ENCODE results near the gene TAAR6. TPM values are rescaled to one million over a fixed set of nuclear protein-coding genes. Genes with fewer than 3 reads are reported as not detected.
"Not testable (repeated sequence)": the region's sequence is repeated elsewhere in the genome, so short reads cannot be mapped to it uniquely, and the experiment has no call there.

Gene TAAR6
- total RNA-seq, 2 experiments from 2014 or later = not detected

DNA sequence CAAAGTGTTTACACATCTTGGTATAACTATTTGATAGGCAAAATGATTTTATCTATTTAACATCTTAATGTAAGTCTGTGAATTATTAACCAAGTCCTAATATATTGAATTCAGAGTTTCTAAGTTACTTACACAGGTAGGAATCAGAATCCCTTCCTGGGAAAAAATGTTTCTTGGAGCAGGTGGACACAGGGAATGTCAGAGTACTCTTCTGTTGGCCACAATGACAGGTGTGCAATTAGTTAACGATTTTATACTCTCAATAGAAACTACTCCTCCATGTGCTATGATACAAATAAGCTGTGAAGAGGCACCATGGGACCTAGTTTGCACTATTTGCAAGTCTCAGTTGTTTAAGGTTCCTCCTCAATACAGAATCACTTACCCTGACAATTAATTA is 20.2 kb downstream of the TAAR6 start:
- Mint-ChIP-seq H3K27me3 (peaks cover 19% of the 10 kb centered on the region), H3K27ac (no peak overlapping the region), H3K4me3 (no peak overlapping the region), H3K36me3 (ENCODE audit: low read depth) (no peaks in the 10 kb centered on the region), H3K9me3 (ENCODE audit: low read depth) (no peaks in the 10 kb centered on the region), H3K4me1 (no peaks in the 10 kb centered on the region)
- DNase-seq (no peak), ATAC-seq (no peak)
- POLR2A ChIA-PET = no interaction called here
- CTCF ChIA-PET = interaction anchor here (1.3 kb wide), 1 partner anchor 12 kb away, joined by 5 read pairs; no protein-coding TSS in a partner anchor
- intact Hi-C loops (cut with DNase I, micrococcal nuclease) = no loop called here

DNA sequence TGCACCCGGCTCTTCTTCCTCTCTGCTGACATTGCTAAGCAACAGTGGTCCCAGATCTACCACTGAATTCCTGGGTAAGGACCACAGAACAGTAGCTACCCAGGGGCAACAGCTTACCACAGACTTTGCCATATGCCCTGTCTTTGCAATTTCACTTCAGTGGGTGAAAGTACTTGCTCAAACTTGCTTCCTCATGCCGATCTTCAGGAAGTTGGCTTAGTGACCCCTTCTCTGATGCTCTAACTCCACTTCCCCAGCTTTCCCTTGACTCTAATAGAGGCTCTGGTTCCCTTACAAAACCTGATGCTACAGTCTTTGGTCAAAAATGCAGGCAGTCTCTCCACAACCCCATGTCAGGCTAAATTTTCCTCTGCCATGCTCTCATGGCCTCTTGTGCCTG is 22.7 kb downstream of the TAAR6 start:
- Mint-ChIP-seq H3K9me3 (ENCODE audit: low read depth) (no peaks in the 10 kb centered on the region), H3K4me1 (no peaks in the 10 kb centered on the region), H3K27ac (no peak overlapping the region), H3K36me3 (ENCODE audit: low read depth) (no peaks in the 10 kb centered on the region), H3K4me3 (no peak overlapping the region), H3K27me3 (peaks cover 17% of the 10 kb centered on the region)
- DNase-seq (no peak), ATAC-seq (no peak)
- ChIA-PET POLR2A (no interaction called here), CTCF (no interaction called here)
- intact Hi-C loops (cut with DNase I, micrococcal nuclease) = no loop called here

DNA sequence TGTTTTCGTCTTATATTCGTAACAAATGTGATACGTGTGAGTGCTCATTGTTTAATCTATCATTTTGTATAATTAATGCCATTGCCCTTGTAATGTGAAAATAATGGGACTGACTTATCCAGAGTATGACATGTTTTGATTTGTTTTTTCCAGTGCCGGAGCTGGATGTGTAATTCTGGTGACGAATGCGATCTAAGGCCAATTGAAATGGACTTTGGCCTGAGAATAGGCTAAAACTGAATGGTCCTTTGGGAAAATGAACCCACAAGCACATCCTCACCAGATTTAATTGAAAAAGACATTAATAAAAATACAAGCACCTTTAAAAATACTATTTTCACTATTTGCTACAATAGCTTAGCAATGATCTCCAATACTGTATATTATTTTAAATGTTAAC is 26.1 kb downstream of the TAAR6 start:
- ChIA-PET POLR2A (interaction anchor here (0.6 kb wide), 1 partner anchor 52 kb away, joined by 3 read pairs; no protein-coding TSS in a partner anchor), CTCF (interaction anchor here (0.7 to 1.7 kb wide), 3 partner anchors 9 to 208 kb away, joined by 3 to 4 read pairs (median 3); no protein-coding TSS in a partner anchor)
- Mint-ChIP-seq H3K4me1 (no peaks in the 10 kb centered on the region), H3K9me3 (ENCODE audit: low read depth) (no peaks in the 10 kb centered on the region), H3K4me3 (no peak overlapping the region), H3K36me3 (ENCODE audit: low read depth) (no peaks in the 10 kb centered on the region), H3K27ac (no peak overlapping the region), H3K27me3 (peaks cover 14% of the 10 kb centered on the region)
- no peak for DNase-seq
- no peak for ATAC-seq
- intact Hi-C loops (cut with DNase I, micrococcal nuclease) = no loop called here

DNA sequence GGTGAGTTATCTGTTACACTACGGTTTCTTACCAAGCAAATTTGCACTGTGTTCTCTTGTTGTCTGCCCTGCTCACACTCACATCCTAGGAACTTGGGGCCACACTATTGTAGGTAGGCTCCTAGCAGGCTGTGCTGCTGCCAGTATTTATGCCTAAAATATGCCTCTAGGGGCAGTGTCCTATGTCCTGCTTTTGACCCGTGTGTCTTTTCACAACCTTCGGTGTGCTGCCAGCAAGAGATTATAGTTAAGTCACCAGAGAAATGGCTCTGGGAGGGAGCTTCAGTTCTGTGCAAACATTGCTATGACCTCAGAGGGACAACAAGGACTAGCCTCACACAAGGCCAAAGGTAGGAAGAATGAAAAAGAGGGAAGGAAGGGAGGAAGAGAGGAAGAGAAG is 28.4 kb downstream of the TAAR6 start:
- no peaks in the 10 kb centered on the region for H3K4me1 Mint-ChIP-seq
- DNase-seq (no peak), ATAC-seq (no peak)
- H3K27me3 Mint-ChIP-seq = peaks cover 14% of the 10 kb centered on the region
- H3K4me3 Mint-ChIP-seq = no peak overlapping the region
- intact Hi-C loops (cut with DNase I, micrococcal nuclease) = no loop called here
- H3K27ac Mint-ChIP-seq = no peak overlapping the region
- POLR2A ChIA-PET = no interaction called here
- CTCF ChIA-PET = no interaction called here
- no peaks in the 10 kb centered on the region for H3K9me3 Mint-ChIP-seq (ENCODE audit: low read depth)
- no peaks in the 10 kb centered on the region for H3K36me3 Mint-ChIP-seq (ENCODE audit: low read depth)

DNA sequence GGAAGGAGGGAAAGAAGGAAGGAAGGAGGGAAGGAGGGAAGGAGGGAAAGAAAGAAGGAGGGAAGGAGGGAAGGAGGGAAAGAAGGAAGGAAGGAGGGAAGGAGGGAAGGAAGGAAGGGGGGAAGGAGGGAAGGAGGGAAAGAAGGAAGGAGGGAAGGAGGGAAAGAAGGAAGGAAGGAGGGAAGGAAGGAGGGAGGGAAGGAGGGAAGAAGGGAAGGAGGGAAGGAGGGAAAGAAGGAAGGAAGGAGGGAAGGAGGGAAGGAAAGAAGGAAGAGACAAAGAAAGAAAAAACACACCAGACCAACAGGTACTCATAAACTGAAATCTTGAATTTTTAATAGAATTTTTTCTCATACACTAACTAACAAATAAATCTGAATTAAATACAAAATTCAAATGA is 30.8 kb downstream of the TAAR6 start:
- DNase-seq; H3K27ac Mint-ChIP-seq; H3K9me3 Mint-ChIP-seq (ENCODE audit: low read depth); H3K36me3 Mint-ChIP-seq (ENCODE audit: low read depth); H3K4me3 Mint-ChIP-seq; CTCF ChIA-PET; H3K4me1 Mint-ChIP-seq; POLR2A ChIA-PET; ATAC-seq; intact Hi-C loops (cut with DNase I, micrococcal nuclease): not testable (repeated sequence)
- H3K27me3 Mint-ChIP-seq = peaks cover 20% of the 10 kb centered on the region

DNA sequence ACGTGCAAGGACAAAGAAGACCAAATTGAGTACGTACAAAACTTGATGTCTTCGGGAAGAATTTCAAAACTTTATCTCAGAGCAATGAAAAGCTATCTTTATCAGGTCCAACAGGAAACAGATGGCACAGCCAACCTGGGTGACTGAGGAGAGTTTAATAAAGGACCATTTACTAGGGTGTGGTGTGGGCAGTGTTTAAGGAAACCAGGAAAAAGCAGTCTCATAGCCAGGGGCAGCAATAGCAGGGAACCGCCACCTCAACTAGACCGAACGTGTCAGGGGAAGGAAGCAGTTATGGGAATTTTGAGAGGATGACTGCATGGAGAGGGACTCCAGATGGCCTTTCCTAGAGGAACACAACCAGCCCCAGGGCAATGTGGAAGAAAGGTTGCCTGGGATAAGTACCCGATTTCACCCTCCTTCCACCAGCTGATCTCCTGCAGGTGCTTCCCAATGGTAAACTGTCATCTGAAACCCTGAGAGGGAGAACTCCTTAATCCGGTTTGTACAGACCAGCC is 34.6 kb downstream of the TAAR6 start:
- no peak for ATAC-seq
- POLR2A ChIA-PET = no interaction called here
- no peak overlapping the region for H3K4me3 Mint-ChIP-seq
- H3K27ac Mint-ChIP-seq = no peak overlapping the region
- CTCF ChIA-PET = interaction anchor here (0.8 to 1.2 kb wide), 2 partner anchors 9 to 1362 kb away, joined by 3 read pairs; no protein-coding TSS in a partner anchor
- no peaks in the 10 kb centered on the region for H3K4me1 Mint-ChIP-seq
- no peaks in the 10 kb centered on the region for H3K9me3 Mint-ChIP-seq (ENCODE audit: low read depth)
- no peaks in the 10 kb centered on the region for H3K36me3 Mint-ChIP-seq (ENCODE audit: low read depth)
- DNase-seq = no peak
- H3K27me3 Mint-ChIP-seq = peaks cover 12% of the 10 kb centered on the region
- intact Hi-C loops (cut with DNase I, micrococcal nuclease) = no loop called here

DNA sequence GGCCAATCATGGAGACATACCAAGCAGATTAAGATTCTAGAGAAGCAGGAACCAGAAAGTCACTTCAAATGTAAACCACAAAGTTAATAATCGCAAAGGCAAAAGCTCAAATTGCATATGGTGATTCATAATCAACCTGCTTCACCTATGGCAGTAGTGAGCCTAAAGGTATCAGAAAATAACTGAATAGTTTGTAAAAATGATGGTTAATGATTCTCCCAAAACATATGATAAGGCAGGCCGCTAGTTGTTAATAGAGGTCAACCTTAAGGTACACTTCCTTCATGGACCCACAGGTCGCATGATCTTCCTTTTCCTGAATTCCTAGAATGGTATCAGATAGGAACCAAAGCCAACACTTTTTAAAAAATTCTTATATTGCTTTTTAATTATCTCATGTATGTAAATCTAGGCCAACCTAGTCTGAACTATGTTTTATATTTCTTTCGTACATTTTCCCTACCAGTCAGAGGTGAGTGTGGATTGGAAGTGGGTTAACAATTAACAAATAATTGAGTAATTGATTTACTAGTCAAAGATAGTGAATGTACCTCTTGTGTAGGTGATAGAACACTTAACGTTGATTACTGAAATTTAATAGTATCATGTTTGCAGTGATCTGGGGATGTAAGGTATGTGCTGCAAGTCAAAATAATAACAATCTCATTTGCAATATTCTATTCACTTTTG is 37.6 kb downstream of the TAAR6 start:
- no peaks in the 10 kb centered on the region for H3K9me3 Mint-ChIP-seq (ENCODE audit: low read depth)
- ChIA-PET CTCF (no interaction called here), POLR2A (no interaction called here)
- H3K27me3 Mint-ChIP-seq = peaks cover 12% of the 10 kb centered on the region
- no peaks in the 10 kb centered on the region for H3K4me1 Mint-ChIP-seq
- intact Hi-C loops (cut with DNase I, micrococcal nuclease) = no loop called here
- DNase-seq = no peak
- H3K4me3 Mint-ChIP-seq = no peak overlapping the region
- no peak for ATAC-seq
- no peak overlapping the region for H3K27ac Mint-ChIP-seq
- H3K36me3 Mint-ChIP-seq (ENCODE audit: low read depth) = no peaks in the 10 kb centered on the region

DNA sequence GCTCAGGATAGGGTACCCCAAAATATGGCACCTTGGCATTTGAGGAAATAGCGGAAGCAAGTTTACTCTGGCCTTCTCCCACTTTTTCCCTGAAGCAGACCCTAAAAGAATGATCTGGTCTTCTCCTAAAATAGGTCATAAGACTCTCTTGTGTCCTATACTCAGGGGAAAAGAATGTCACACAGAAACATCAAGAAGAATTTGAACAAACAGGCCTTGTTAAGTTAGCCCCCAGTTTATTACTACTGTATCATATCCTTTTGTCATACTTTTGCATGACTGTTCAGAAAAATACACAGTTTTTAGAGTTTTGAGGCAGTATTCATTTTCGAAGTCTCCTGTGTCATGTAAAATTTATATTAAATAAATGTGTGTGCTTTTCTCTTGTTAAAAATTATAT is 41.5 kb downstream of the TAAR6 start:
- Mint-ChIP-seq H3K4me3 (no peak overlapping the region), H3K9me3 (ENCODE audit: low read depth) (no peaks in the 10 kb centered on the region), H3K4me1 (no peaks in the 10 kb centered on the region), H3K27me3 (peaks cover 6% of the 10 kb centered on the region), H3K27ac (no peak overlapping the region), H3K36me3 (ENCODE audit: low read depth) (no peaks in the 10 kb centered on the region)
- ChIA-PET CTCF (no interaction called here), POLR2A (no interaction called here)
- ATAC-seq = no peak
- DNase-seq = no peak
- intact Hi-C loops (cut with DNase I, micrococcal nuclease) = no loop called here

DNA sequence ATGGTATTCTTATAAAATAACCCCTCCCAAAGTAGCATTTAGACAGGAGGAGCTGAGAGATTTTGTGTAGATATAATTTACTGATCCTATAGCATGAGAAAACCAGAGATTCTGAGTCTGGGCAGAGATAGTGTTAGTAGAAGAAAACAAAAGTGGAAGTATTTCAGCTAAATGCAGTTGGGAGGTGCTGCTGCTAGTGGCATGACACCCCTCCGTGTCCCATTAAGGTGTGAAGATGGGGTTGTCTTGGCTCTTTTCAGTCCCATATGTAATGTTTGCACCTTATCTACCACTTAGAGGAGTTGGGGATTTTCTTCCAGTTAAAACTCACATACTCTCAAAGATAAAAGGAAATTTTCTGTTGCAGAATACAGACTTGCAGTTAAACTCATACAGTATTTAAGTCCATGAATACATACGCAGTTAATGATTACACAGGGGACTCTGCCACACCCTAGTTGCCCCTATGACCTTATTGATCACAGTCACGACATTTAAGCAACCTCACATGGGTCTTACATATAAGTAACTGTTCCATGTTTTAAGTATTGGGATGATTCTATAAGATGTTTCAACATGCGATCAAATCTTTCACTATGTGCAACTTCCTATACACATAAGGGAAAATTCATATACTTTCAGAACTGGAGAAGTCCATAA is 42.5 kb downstream of the TAAR6 start:
- ChIA-PET CTCF (no interaction called here), POLR2A (no interaction called here)
- Mint-ChIP-seq H3K27me3 (peaks cover 6% of the 10 kb centered on the region), H3K4me3 (no peak overlapping the region), H3K36me3 (ENCODE audit: low read depth) (no peaks in the 10 kb centered on the region), H3K9me3 (ENCODE audit: low read depth) (no peaks in the 10 kb centered on the region), H3K4me1 (no peaks in the 10 kb centered on the region), H3K27ac (no peak overlapping the region)
- intact Hi-C loops (cut with DNase I, micrococcal nuclease) = no loop called here
- no peak for DNase-seq
- no peak for ATAC-seq

DNA sequence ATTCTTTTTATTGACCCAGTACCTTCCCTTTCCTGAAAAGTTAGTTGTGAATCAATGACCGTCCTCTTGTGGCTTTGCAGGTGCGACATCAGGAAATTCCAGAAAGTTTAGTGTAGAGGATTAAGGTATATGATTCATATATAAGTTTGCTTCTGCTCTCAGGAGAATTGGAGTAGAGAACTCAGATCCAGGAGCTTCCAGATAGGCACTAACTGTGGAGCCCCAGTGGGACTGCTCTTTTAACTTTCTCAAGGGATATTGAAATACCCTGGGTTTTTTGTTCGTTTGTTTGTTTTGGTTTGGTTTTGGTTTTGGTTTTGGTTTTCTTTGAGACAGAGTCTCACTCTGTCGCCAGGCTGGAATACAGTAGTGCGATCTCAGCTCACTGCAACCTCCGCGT is 44.4 kb downstream of the TAAR6 start:
- DNase-seq (no peak), ATAC-seq (no peak)
- Mint-ChIP-seq H3K4me3 (no peak overlapping the region), H3K9me3 (ENCODE audit: low read depth) (no peaks in the 10 kb centered on the region), H3K36me3 (ENCODE audit: low read depth) (no peaks in the 10 kb centered on the region), H3K4me1 (no peaks in the 10 kb centered on the region), H3K27ac (no peak overlapping the region), H3K27me3 (peaks cover 12% of the 10 kb centered on the region)
- CTCF ChIA-PET = no interaction called here
- POLR2A ChIA-PET = no interaction called here
- intact Hi-C loops (cut with DNase I, micrococcal nuclease) = no loop called here

DNA sequence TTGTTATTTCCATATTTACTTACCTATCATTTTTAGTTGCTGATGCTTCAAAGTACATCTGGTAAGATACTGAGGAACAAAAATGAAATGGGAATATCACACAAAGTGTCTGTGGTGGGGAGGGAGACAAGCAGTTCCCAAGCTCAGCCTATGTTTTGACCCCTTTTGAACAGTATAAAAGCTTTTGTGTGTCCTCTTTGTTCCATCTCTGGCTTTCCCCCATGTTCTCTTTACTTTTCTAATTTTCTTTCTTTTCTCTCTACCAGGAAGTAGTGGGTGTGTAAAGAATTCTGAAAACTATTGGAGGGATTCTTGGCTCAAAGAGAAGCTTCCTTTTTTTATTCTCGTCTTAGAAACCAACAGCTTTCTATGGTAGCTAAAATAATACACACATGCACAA is 46.6 kb downstream of the TAAR6 start:
- Mint-ChIP-seq H3K9me3 (ENCODE audit: low read depth) (no peaks in the 10 kb centered on the region), H3K27ac (no peak overlapping the region), H3K27me3 (peaks cover 12% of the 10 kb centered on the region), H3K4me1 (no peaks in the 10 kb centered on the region), H3K36me3 (ENCODE audit: low read depth) (no peaks in the 10 kb centered on the region), H3K4me3 (no peak overlapping the region)
- POLR2A ChIA-PET = no interaction called here
- DNase-seq = no peak
- CTCF ChIA-PET = no interaction called here
- intact Hi-C loops (cut with DNase I, micrococcal nuclease) = no loop called here
- no peak for ATAC-seq

Data from activated CD4-positive, alpha-beta T cell treated with anti-CD3 and anti-CD28 coated beads for 36 hours (primary cell).